ENCODE results near the gene SMPD3. TPM values are rescaled to one million over a fixed set of nuclear protein-coding genes. Genes with fewer than 3 reads are reported as not detected.

Gene SMPD3
- total RNA-seq, 2 experiments from 2014 or later: 0.89 to 1.1 TPM

- no peak overlapping the region for H3K27ac Mint-ChIP-seq
- peaks cover 58% of the 10 kb centered on the region for H3K4me1 Mint-ChIP-seq (ENCODE audit: low read depth)
- DNase-seq (no peak), ATAC-seq (ENCODE audit: poor library complexity) (no peak)
- no peaks in the 10 kb centered on the region for H3K9me3 Mint-ChIP-seq
- intact Hi-C loops (cut with DNase I, micrococcal nuclease): loop anchor here in 1 of 2 experiments (5.0 kb wide), 1 partner anchor 45 kb away; no protein-coding TSS in a partner anchor
- H3K9me3 ChIP-seq (ENCODE audit: control insufficient read depth in 1 of 2, insufficient read depth in 1 of 2, low read length in 2 of 2): no peaks in the 10 kb centered on the region
- H3K36me3 Mint-ChIP-seq (ENCODE audit: low read depth): no peaks in the 10 kb centered on the region
- TF ChIP-seq CTCF (IDR thresholded peaks at IDR 0.05): no peak
- ChIA-PET POLR2A (no interaction called here), CTCF (interaction anchor here (0.8 kb wide), 1 partner anchor 153 kb away, joined by 3 read pairs; no protein-coding TSS in a partner anchor)
- no peak overlapping the region for H3K4me3 ChIP-seq (ENCODE audit: low read length)
- no peaks in the 10 kb centered on the region for H3K27me3 Mint-ChIP-seq
- no peak overlapping the region for H3K27ac ChIP-seq (ENCODE audit: low read depth in 1 of 2, low read length in 2 of 2)
- no peak overlapping the region for H3K4me3 Mint-ChIP-seq
- no peaks in the 10 kb centered on the region for H3K36me3 ChIP-seq (ENCODE audit: insufficient read depth, low read length)
- peaks cover 0 to 4% of the 10 kb centered on the region in 2 experiments for H3K27me3 ChIP-seq (ENCODE audit: control insufficient read depth in 1 of 2, insufficient read depth in 2 of 2, low read length in 2 of 2)
- peaks cover 63% of the 10 kb centered on the region for H3K4me1 ChIP-seq (ENCODE audit: insufficient read depth, low read length)
These were observed 80.9 kb downstream of the SMPD3 start for GRCh38 chr16:68367440-68367839.

GRCh38 chr16:68367030-68367429 lies 81.3 kb downstream of the SMPD3 start:
- H3K27me3 ChIP-seq (ENCODE audit: control insufficient read depth in 1 of 2, insufficient read depth in 2 of 2, low read length in 2 of 2): peaks cover 0 to 4% of the 10 kb centered on the region in 2 experiments
- intact Hi-C loops (cut with DNase I, micrococcal nuclease): loop anchor here in 1 of 2 experiments (5.0 kb wide), 1 partner anchor 45 kb away; no protein-coding TSS in a partner anchor
- H3K4me3 ChIP-seq (ENCODE audit: low read length): no peak overlapping the region
- no peaks in the 10 kb centered on the region for H3K36me3 ChIP-seq (ENCODE audit: insufficient read depth, low read length)
- peaks cover 63% of the 10 kb centered on the region for H3K4me1 ChIP-seq (ENCODE audit: insufficient read depth, low read length)
- CTCF ChIA-PET: interaction anchor here (0.8 kb wide), 1 partner anchor 154 kb away, joined by 3 read pairs; no protein-coding TSS in a partner anchor
- no peaks in the 10 kb centered on the region for H3K27me3 Mint-ChIP-seq
- H3K27ac ChIP-seq (ENCODE audit: low read depth in 1 of 2, low read length in 2 of 2): no peak overlapping the region
- no peak overlapping the region for H3K27ac Mint-ChIP-seq
- no peaks in the 10 kb centered on the region for H3K9me3 Mint-ChIP-seq
- ATAC-seq (ENCODE audit: poor library complexity) (peak; percentile 38), DNase-seq (peak in 9 of 14 experiments; percentile 19 to 69 (median 35))
- no peak overlapping the region for H3K4me3 Mint-ChIP-seq
- POLR2A ChIA-PET: no interaction called here
- peak; percentile 50 for TF ChIP-seq CTCF (IDR thresholded peaks at IDR 0.05)
- peaks cover 58% of the 10 kb centered on the region for H3K4me1 Mint-ChIP-seq (ENCODE audit: low read depth)
- H3K9me3 ChIP-seq (ENCODE audit: control insufficient read depth in 1 of 2, insufficient read depth in 1 of 2, low read length in 2 of 2): no peaks in the 10 kb centered on the region
- no peaks in the 10 kb centered on the region for H3K36me3 Mint-ChIP-seq (ENCODE audit: low read depth)

GRCh38 chr16:68366062-68366461 lies 82.2 kb downstream of the SMPD3 start:
- POLR2A ChIA-PET: no interaction called here
- Mint-ChIP-seq H3K4me3 (no peak overlapping the region), H3K36me3 (ENCODE audit: low read depth) (no peaks in the 10 kb centered on the region), H3K4me1 (ENCODE audit: low read depth) (peaks cover 58% of the 10 kb centered on the region), H3K9me3 (no peaks in the 10 kb centered on the region), H3K27ac (no peak overlapping the region), H3K27me3 (no peaks in the 10 kb centered on the region)
- intact Hi-C loops (cut with DNase I, micrococcal nuclease): loop anchor here in 1 of 2 experiments (5.0 kb wide), 1 partner anchor 46 kb away; no protein-coding TSS in a partner anchor
- Histone ChIP-seq H3K27me3 (ENCODE audit: control insufficient read depth in 1 of 2, insufficient read depth in 2 of 2, low read length in 2 of 2) (peaks cover 0 to 4% of the 10 kb centered on the region in 2 experiments), H3K4me1 (ENCODE audit: insufficient read depth, low read length) (peaks cover 55% of the 10 kb centered on the region), H3K9me3 (ENCODE audit: control insufficient read depth in 1 of 2, insufficient read depth in 1 of 2, low read length in 2 of 2) (no peaks in the 10 kb centered on the region), H3K36me3 (ENCODE audit: insufficient read depth, low read length) (no peaks in the 10 kb centered on the region), H3K4me3 (ENCODE audit: low read length) (no peak overlapping the region), H3K27ac (ENCODE audit: low read depth in 1 of 2, low read length in 2 of 2) (no peak overlapping the region)
- TF ChIP-seq CTCF (IDR thresholded peaks at IDR 0.05): no peak
- CTCF ChIA-PET: no interaction called here
- DNase-seq (no peak), ATAC-seq (ENCODE audit: poor library complexity) (no peak)
